Pulmonary artery endothelial cell (primary cell): ENCODE results near the gene CACNA2D3. TPM values are rescaled to one million over a fixed set of nuclear protein-coding genes. Genes with fewer than 3 reads are reported as not detected.

Experiments
- DNase-seq: peaks from one replicate; pipeline ENCODE4 v3.0.0-alpha.2; 2011; ENCODE audit warnings: low read depth, low spot score
- total RNA-seq: library from RNA; depleted of rRNA; stranded (reverse); fragments of >200 nt; gene quantifications from 2 replicates; pipeline ENCODE4 v1.2.3, GENCODE V29; 2014

Gene CACNA2D3
- total RNA-seq, 1 donor from 2014 or later = not detected

DNA sequence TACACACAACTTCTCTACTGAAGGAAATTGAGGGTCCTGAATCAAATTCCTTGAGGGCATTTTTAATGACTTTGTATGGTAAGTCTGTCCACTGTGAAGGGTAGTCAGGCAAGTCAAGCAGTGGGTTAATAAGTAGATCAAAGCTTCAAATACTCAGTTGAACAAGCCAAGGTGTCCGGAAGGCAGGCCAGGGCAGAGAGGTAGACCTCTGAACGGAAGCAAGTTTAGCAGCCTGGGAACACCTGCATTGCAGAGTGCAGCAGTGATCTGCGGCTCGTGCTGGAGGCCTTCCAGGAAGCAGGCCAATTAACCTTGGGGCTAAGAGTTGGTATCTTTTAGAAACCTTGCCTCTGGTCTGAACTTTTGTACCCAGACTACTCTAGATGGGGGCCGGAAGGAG is 661.7 kb downstream of the CACNA2D3 start:
- DNase-seq = no peak

DNA sequence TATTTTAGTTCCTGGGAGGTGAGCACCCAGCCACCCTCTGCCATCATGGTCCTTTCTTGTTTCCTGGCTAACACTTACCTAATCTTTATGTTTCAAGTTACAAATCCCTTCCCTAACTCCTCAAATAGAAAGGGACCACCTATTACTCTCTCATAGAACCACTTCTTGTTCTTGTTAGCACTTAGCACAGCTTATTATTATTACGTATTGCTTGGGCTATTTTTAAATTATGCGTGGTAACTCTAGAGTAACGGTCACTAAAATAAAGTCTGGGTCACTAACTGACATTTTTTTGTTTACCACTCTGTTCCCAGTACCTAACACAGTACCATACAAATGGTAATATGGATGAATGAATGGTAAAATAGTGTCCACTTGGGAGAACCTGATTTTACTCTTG is 663.6 kb downstream of the CACNA2D3 start:
- no peak for DNase-seq

DNA sequence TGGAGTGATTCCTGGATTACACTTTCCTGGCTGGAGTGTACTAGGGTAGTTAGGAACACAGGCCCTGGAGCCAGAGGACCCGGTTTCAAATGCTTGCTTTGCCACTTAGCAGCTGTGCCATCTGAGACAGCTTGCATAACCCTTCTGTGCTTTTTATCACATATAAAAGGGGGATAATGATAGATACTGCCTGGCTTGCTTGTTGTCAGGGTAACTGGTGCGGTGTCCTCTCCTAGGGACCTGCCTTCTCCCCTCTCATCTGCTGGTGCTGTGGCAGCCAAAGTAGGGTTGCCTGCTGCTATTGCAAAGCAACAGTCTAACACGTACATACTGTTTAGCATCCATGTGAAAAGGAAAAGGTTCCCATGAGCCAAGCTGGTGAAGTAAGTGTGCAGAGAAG is 667.7 kb downstream of the CACNA2D3 start:
- DNase-seq = no peak

DNA sequence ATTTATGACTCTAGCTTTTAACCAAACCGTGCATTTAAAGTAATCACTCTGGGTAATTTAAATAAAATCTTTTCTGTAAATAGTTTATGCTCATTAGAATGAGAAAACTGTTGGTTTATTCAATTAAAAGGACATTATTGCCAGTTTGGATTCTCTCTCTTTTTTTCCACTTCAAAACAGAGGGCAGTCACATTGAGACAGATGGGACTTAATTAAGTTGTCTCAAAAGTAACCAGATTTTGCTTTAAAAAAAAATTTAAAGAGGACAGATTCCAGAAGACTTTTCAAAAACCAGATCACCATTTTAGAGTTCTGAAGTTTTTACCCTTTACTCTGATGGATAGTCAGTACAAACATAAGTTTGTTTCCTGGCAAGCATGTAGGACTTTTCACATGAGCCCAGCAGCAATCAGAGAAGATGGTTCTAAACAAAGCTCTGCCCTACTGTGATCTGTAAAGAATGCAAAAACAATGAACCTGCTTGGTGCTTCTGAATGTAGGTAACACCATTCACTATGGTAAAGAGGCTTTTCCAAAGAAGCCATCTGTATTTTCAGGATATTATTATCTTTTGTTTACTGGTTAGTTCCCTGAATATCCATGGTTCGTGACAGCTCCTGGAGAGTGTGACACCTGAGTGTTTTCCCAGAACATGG is 669.3 kb downstream of the CACNA2D3 start:
- no peak for DNase-seq

DNA sequence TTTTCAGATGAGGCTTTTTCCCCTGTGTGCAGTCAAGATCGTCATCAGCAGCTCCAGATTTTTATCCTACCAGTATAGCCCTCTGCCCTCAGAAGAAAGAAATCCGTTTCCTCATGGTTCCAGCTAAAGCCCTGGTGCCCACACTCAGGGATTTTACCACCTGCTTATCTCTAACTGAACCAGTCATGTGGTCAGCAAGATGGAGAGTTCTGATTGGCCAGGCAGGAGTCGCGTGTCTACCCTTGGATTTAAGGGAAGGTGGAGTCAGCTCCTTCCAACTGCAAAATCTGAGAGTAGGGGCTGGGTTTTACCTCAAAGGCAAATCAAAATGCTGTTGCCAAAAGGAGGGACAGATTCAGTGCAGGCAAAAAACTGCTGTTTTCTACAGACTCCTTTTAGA is 670.2 kb downstream of the CACNA2D3 start:
- no peak for DNase-seq

DNA sequence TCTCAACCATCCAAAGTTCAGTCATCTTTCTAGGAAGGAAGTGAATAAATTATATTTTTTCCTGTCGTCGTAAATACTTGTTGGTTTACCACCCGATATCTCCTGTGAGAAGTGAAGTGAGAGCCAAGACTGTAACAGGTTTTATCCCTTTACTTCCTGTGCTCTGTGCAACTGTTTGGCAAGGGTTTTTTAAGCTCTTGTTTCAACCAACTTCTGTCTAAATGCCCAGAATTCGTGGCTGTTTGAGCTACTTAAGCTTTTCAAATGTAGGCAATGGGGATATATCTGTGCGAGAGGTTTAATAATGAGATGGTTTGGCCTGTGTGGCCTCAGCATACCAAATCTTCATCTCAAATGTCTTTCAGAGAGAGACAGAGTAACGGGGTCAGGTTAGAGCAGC is 670.8 kb downstream of the CACNA2D3 start:
- no peak for DNase-seq

DNA sequence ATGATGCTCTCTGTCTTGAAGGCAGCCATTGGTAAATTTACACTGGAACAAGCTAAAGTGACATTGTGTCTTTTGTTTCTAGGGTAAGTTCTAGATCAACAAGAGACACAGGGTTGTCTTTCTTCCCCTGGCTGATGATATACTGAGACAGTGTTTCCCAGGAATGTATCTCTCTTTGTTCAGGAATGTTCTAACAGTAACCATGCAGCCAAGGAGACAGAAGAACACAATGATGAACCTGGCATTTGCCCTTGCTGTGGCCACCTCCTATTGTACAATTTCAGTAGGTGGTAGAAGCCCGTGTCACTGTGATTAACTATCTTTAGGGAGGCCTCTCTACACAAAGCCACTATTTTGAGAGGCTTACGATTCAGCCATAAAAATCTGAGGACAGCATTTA is 674.8 kb downstream of the CACNA2D3 start:
- no peak for DNase-seq

DNA sequence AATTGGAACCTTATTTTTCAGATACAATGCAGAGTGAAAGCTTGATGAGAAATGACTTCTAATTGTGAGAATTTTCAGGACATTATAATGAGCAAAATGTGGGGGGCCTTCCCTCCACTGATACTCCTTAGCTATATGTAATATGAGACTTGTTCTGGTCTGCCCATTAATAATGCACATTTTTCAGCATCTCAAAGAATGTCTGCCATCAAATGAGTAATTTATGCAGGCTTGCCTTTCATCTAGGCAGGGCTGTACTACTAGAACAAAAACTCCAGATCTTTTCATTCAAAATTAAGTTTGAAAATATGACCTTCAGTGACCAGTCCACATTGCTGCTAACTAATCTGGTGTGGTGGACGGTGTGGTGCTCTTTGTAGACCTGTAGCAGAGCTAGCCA is 678.1 kb downstream of the CACNA2D3 start:
- no peak for DNase-seq

DNA sequence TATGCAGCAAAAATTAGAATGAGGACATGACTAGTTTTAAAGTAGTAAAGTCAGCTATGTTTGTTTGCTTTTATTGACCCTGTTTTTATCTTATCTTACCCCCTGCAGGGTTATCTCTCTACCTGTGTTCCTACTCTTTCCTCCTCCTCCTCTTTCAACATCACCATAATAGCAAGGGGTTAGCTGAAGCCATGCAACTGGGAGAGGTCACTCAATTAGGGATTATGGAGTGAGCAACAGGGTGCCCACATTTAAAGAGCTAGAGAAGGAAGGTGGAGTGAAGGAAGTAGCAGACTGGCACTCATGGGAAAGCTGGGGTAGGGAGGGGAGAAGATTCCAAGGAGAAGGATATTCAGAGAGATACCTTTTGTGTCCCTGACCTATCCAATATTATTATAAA is 679.6 kb downstream of the CACNA2D3 start:
- DNase-seq = no peak

DNA sequence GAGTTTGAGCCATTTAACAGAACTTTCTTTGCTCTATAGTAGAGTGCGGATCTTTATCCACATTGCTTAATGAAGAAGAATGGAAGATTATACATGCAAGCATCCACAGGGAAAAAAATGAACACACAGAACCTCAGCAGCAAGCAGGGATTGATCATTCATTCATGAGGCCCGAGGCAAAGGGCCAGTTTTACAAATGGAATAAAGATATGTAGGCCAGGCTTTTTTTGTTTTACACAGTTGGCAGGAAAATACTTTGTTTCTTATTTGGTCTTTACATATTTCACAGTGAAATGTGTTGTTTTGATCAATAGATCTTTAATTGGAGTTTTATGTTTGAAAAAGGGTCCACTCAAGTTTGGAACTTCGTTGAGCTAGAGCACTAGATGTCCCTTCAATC is 688.0 kb downstream of the CACNA2D3 start:
- DNase-seq = no peak

DNA sequence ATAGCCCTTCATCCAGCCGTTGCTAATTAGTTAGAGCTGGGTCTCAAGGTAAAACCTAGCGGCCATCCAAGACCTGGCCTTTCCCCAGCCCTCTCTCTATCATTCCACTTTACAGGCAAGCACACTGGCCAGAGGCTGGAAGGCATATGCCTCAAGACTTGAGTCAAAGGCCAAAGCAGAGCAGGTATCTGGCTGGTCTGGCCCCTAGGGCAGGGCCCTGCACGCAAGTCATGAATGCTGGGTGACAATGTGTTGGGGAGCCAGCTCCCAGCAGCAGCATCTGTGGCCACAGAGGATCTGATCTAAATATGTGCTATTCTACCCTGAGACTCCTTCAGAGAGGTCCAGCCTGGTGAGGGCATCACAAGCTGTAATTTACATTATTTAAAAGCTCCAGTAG is 691.9 kb downstream of the CACNA2D3 start:
- DNase-seq = no peak

DNA sequence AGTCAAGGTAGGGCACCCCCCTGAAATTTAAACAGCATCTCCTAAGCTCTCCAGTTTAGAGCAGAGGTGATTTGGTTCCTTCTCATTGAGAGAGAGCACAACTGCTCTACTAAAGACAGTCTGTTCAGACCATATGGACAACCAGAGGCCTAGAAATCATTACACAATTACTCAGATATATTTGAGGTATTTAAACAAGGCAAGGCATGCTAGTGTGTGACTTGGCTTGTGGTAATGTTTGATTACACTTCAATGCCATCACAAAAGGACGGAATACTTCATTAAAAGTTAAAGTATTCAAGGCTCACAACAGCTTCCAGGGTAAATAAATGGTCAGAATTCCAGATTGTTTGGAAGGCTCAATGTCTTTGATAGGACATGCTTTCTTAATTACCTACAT is 695.3 kb downstream of the CACNA2D3 start:
- DNase-seq = no peak

DNA sequence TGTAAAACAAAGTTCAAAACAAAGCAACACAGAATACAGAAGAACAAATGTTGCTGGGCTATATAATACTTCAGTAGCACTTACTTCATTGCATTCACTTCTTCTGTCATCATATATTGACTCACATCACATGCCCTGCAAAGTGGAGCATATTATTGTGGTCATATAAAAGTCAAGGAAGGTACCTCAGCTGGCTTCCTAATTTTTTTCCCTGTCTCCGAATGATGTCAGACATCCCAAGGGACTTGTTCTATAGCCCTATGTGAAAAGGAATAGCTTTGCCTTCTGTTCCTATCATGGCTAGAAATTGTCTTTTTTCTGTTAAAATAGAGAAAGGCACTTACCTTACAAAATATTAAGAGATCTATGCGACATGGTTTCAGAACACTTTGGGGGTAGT is 696.1 kb downstream of the CACNA2D3 start:
- DNase-seq = no peak

DNA sequence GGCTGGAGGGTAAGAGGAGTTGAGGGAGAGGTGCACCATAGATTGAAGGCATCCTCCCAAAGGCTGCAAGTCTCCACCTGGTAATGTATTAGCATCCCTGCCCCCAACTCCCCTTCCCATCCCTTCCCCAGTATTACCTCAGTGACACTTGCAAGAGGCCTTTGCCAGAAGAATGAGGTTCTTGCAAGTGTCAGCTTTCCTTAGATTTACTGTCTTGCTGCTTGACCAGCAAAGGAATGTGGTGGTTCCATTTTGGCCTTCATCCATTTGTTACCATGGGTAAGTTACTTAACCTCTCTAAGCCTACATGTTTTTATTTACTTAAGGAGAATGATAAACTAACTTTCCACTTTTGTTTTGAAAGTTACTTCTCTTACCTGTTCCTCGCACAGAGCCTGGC is 696.6 kb downstream of the CACNA2D3 start:
- DNase-seq = no peak

DNA sequence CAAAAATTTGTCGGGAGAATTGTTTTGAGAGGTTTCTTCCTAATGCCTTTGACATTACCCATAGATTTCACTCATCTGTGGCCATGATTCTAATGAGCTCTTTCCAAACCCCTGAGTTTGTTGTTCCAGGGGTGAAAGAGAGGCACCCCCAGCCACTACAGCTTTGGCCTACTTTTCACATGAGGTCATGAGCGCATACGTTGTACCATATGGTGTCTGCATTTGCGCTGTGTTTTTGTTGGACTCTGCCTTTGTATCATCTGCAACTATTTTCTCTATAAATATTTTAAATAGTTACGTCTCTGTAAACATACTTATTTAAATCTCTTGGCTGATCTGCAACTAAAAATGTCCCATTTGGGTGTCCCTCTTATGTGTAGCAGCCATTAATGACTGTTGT is 697.6 kb downstream of the CACNA2D3 start:
- no peak for DNase-seq

DNA sequence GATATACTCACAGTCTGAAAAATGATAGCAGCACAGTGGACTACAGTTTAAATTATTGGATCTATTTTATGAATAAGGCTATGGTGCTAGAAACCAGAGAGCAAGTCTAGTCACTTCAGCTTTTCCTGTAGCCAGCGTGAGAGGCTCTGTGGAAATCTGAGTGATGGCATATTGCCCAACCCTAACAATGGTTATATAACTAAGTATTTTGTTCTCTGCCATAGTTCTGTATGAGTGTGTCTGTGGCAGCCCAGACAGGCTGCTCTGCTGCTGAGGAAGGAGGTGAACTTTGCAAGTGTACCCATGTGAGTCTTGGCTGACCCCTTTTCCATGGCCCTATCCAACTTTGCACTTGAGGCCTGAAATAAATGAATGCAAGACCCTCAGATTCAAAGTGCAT is 699.9 kb downstream of the CACNA2D3 start:
- DNase-seq = no peak

DNA sequence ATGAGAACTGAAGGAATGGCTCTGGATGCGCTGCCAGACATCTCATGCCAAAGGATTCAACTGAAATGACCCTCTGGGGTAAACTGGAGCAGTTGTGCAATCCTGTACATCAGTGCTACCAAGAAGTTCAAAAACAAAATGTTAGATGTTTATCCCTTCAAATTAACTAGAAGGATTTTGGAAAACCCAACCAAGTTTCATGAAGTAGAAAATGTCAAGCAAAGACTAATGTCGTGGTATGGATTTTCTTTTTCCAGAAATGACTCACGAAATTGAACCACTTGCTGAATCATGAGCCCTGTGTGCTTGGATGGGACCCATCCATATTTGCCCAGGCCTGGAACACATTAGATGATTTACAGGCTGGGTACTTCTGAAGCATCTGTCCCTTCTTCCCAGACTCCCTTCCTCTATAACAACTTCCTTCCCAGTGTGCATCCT is 703.9 kb downstream of the CACNA2D3 start:
- no peak for DNase-seq

DNA sequence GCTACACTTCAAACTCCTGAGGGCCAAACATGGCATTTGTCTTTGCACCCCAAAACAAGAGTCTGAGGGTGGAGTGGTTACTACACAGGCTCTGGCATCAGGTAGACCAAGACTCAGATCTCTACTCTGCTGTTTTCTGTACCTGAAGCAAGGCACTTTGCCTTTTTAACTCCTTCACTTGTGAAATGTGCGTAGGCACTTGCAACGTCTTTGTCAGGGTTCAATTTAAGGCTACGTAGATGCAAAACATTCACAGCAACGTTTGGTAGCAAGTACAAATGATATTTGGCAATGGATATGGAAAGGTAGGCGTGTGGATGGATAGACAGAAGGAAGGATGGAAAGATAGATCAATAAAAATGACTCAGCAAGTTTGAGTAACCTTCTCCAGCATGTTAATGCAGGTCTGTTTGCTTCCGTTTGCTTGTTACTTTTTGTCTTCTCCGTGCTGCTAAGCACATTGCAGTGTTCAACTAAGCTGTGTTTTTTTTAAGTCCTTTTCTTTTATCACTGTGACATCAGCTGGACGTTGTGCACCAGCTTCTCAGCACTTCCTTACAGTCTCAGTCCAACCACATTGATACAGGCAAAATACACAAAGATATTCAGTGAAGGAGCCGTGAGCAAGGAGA is 704.8 kb downstream of the CACNA2D3 start:
- no peak for DNase-seq

DNA sequence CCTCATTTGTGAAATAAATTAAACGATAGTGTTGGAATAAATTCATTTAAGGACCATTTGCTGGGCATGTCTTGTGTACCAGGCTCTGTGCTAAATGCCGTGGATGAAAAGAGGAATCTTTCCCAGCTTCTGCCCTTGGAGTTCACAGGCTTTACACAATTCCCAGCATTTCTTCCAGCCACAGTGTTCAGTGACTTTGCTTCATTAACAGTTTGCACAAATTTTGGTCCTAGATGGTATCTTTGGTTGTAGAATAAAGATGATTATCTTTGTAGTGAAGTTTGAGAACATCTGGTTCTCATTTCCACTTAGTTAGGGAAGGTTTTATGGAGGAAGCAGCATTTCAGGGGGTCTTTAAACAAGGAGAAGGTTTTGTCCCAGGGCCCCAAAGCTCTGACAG is 705.4 kb downstream of the CACNA2D3 start:
- no peak for DNase-seq

DNA sequence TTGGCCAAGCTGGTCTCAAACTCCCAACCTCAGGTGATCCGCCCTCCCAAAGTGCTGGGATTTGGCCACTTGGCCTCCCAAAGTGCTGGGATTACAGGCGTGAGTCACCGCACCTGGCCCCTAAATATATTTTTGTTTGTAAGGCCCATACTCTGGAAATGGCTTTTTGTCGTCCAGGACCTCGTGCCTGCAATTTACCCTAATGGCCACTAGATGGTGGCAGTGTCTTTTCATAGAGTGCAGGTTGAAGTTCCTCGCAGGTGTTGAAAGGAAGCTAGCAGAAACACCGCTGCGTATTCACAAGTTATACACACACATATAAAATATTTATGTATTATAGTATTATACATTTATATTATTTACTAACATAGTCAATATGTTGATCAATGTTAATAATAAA is 708.3 kb downstream of the CACNA2D3 start:
- DNase-seq = no peak

DNA sequence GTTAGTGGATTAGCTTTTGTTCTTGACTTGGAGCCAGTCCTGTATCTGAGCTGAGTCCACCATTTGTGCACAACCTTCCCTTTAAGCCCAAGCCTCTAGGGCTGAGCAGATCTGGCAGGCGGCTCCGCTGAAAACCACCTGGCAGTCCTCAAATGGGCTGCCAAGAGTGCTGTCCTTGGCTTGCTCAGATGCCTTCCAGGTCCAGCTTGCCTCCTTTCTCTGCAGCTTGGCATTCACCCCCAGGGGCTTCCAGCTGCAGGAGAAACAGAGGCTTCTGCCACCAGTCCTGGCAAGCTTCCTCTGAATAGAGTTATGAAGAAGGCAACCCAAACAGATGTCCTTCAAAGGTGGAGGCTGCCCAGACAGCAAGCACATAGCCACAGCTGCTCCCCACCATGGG is 708.8 kb downstream of the CACNA2D3 start:
- DNase-seq = no peak

DNA sequence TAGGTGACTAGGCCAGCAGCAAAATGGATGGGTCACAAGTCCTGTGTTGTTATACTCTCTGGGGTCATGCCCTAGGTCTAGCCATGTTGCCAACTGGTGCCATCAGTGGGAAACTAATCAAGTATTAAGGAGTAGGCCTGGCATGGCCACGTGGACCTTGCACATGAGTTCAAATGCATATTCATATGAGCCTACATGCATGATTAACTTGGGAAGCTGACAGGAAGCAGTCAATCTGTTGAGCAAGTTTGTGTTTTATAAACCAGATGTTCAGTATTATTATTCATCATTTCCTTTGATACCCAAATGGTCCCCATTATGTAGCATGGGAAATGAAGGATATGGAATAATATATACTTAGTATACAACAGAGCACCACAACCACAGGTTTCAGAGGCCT is 710.5 kb downstream of the CACNA2D3 start:
- no peak for DNase-seq

DNA sequence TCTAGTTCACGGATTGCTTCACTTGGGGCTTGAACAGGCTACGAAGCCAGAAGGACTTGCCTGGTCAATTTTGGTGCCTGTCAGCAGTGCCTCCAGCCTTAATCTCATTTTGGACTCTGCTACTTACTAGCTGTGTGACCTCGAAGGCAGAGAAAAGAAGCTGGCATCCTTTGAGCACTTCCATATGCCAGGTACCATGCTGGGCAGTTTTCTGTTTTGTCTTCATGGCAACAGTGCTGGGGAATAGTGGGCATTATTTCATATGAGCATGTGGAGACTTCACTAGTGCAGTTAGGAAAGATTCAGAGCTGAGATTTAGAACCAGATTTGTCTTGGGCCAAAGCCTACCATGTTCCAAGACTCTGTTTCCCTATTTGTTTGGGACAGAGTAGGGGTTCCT is 713.3 kb downstream of the CACNA2D3 start:
- DNase-seq = no peak

DNA sequence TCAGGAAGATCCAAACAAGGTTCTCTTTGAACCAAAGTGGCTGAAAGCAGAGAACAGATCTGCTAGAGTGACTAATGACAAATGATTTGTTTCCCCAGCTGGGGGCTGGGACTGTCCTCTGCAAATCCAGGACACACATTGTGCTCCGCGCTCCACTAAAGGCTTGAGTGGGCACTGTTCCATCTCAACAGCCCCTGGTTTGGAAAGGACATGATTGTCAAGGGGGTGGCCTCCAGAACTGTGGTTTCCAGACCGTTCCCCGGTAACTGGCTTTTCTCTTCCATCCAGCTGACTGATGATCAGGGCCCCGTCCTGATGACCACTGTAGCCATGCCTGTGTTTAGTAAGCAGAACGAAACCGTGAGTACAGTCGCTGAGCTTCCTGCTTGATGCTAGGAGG is 714.5 kb downstream of the CACNA2D3 start:
- no peak for DNase-seq
